Progenitor cell of endocrine pancreas (in vitro differentiated cells): ENCODE data around the gene USO1. TPM values are rescaled to one million over a fixed set of nuclear protein-coding genes. Genes with fewer than 3 reads are reported as not detected.
A peak's percentile ranks its signal among the peaks of the same experiment; 100 is the strongest.
"Not testable (repeated sequence)": the region's sequence is repeated elsewhere in the genome, so short reads cannot be mapped to it uniquely, and the experiment has no call there.

Source experiments
- DNase-seq: peaks from one replicate; pipeline ENCODE4 v3.0.0; 2021; ENCODE audit warnings: low spot score; ENCODE audit not compliant: unreplicated experiment
- H3K27ac Mint-ChIP-seq: 2 replicates; pipeline ENCODE4 v1.8.0; 2021; ENCODE audit warnings: mild to moderate bottlenecking, moderate library complexity, mixed read lengths
- H3K27me3 Mint-ChIP-seq: 2 replicates; pipeline ENCODE4 v1.8.0; 2021; ENCODE audit warnings: mixed read lengths
- H3K36me3 Mint-ChIP-seq: 2 replicates; pipeline ENCODE4 v1.8.0; 2022; ENCODE audit warnings: mixed read lengths; ENCODE audit not compliant: insufficient read depth
- H3K4me1 Mint-ChIP-seq: 2 replicates; pipeline ENCODE4 v1.8.0; 2021; ENCODE audit warnings: low read depth, mixed read lengths
- H3K4me3 Mint-ChIP-seq: 2 replicates; pipeline ENCODE4 v1.8.0; 2021; ENCODE audit warnings: low read depth, mild to moderate bottlenecking, moderate library complexity, mixed read lengths
- H3K9me3 Mint-ChIP-seq: 2 replicates; pipeline ENCODE4 v1.8.0; 2021; ENCODE audit warnings: low read depth, mixed read lengths
- total RNA-seq: library from RNA; stranded (reverse); gene quantifications from 2 replicates; pipeline ENCODE4 v1.2.1, GENCODE V29; 2021
- TF ChIP-seq, protein P1 (sequence below): fragments of 200-600 bp; sonication (generic); IDR thresholded peaks from one replicate; pipeline ENCODE4 v1.5.0; 2021; ENCODE audit warnings: antibody characterized with exemption, mild to moderate bottlenecking; ENCODE audit not compliant: unreplicated experiment

USO1 gene
- total RNA-seq, 1 donor from 2014 or later: 54.9 TPM

DNA sequence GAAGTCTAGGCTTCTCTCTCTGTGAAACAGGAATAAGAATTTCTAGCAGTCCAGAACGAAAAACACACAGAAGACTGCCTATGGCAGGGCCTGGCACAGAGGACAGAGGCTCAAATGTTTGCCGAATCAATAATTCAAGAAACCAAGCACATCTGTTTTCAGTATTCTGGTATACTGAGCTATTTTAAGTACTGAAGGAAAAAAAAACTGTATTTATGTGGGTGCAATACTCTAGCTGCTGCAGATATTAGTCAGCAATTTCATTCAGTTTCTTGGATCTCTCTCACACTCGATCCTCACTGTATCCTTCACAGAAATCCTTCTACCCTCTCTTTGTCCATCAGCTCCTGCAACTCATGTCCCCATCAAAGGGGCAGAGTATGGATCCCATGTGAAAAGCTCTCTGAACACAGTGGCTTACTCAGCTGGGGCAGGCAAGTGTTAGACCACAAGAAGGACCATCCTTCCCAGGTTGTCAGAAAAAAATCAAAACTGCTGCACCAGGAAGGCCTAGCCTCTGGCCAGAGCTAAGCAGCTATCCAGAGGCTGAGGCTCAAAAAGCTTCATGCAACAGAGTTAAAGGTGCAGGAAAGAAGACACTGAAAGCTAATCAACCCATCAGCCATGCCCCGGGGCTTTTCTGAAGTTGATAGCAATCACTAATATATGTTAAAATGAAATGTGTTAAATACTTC is 9.1 kb upstream of the USO1 start:
- no peaks in the 10 kb centered on the region for H3K9me3 Mint-ChIP-seq

DNA sequence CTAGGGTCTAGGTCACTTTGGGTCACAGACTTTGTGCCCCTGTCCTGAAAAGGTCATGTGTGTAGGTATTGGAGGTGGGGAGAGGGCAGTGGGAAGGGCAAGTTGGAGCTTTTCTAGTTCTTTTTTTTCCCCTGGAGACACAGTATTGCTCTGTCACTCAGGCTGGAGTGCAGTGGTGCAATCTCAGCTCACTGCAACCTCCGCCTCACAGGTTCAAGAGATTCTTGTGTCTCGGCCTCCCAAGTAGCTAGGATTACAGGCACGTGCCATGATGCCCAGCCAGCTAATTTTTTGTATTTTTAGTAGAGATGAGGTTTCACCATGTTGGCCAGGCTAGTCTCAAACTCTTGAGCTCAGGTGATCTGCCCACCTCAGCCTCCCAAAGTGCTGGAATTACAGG is 8.3 kb upstream of the USO1 start:
- H3K36me3 Mint-ChIP-seq: not testable (repeated sequence)

More for the DNA sequence above, 9.1 kb upstream of the USO1 start:
- peaks cover 9% of the 10 kb centered on the region for H3K36me3 Mint-ChIP-seq
- TF ChIP-seq, protein P1, sequence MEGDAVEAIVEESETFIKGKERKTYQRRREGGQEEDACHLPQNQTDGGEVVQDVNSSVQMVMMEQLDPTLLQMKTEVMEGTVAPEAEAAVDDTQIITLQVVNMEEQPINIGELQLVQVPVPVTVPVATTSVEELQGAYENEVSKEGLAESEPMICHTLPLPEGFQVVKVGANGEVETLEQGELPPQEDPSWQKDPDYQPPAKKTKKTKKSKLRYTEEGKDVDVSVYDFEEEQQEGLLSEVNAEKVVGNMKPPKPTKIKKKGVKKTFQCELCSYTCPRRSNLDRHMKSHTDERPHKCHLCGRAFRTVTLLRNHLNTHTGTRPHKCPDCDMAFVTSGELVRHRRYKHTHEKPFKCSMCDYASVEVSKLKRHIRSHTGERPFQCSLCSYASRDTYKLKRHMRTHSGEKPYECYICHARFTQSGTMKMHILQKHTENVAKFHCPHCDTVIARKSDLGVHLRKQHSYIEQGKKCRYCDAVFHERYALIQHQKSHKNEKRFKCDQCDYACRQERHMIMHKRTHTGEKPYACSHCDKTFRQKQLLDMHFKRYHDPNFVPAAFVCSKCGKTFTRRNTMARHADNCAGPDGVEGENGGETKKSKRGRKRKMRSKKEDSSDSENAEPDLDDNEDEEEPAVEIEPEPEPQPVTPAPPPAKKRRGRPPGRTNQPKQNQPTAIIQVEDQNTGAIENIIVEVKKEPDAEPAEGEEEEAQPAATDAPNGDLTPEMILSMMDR: no peak
- H3K27ac Mint-ChIP-seq: peak overlapping the region; percentile 88
- H3K27me3 Mint-ChIP-seq: no peaks in the 10 kb centered on the region
- peaks cover 14% of the 10 kb centered on the region for H3K4me1 Mint-ChIP-seq
- DNase-seq: no peak
- no peak overlapping the region for H3K4me3 Mint-ChIP-seq

DNA sequence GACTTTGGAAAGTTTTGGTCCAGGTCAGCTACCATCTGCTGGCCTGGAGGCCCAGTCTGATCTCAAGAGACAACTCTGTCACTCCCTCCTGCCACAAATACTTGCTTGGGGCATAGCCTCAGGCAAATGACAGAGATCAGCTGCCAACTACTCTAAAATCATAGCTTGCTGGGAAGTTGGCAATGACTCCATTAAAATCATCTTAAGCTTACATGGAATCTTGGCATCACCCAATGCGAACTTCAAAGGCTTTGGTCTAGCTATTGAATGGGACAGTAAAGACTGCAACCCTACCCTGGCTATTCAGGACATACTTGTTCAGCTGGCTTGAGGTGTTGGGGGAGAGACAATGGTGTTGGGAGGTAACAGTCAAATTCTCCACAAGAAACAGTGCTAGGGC is 7.0 kb upstream of the USO1 start:
- no peak overlapping the region for H3K4me3 Mint-ChIP-seq
- DNase-seq: no peak
- TF ChIP-seq, protein P1: no peak
- H3K27me3 Mint-ChIP-seq: no peaks in the 10 kb centered on the region
- H3K27ac Mint-ChIP-seq: peak overlapping the region; percentile 49
- peaks cover 17% of the 10 kb centered on the region for H3K4me1 Mint-ChIP-seq
- H3K9me3 Mint-ChIP-seq: no peaks in the 10 kb centered on the region
- peaks cover 9% of the 10 kb centered on the region for H3K36me3 Mint-ChIP-seq

More for the DNA sequence above, 8.3 kb upstream of the USO1 start:
- H3K4me3 Mint-ChIP-seq, H3K9me3 Mint-ChIP-seq, H3K27me3 Mint-ChIP-seq, DNase-seq: not testable (repeated sequence)
- Mint-ChIP-seq H3K4me1 (peaks cover 14% of the 10 kb centered on the region), H3K27ac (peak overlapping the region; percentile 40)

DNA sequence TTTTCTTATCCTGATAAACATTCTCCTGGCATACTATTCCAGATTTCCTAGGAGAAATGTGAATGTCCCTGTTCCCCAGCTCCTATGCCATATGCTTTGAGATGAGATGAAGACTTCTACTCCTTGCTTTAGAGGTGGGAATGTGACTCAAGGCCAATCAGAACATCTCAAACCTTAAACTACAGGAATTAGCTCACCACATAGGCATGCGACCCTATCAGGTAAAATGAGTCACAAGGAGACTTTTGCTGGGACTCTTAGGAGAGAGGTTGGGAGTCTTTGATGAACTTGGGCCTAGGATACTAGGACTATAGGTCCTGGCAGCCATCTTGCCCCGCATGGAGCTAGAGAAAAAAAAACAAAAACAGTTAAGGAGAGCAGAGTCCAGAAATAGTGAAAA is 5.8 kb upstream of the USO1 start:
- TF ChIP-seq, protein P1: no peak
- peak overlapping the region; percentile 39 for H3K27ac Mint-ChIP-seq
- no peak overlapping the region for H3K4me3 Mint-ChIP-seq
- H3K36me3 Mint-ChIP-seq: peaks cover 9% of the 10 kb centered on the region
- H3K27me3 Mint-ChIP-seq: no peaks in the 10 kb centered on the region
- H3K9me3 Mint-ChIP-seq: no peaks in the 10 kb centered on the region
- no peak for DNase-seq
- peaks cover 25% of the 10 kb centered on the region for H3K4me1 Mint-ChIP-seq

DNA sequence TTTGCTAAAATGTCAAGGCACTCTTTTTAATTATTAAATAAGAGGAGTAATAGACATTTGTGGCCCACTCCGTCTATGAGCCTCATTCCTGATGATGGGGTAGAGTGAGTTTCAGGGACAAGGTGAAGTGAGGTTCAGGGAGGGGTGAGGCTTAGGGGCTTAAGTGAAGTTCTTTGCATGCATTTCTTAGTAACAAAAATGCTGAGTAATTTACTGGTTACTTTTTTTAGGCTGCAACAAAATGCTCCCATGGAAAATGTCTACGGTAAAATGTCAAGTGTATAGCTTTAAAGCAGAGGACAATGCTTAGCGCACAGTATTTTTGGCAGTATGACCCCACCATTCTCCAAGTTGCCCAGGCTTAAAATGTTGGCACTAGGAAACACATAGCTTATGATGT is 2.0 kb upstream of the USO1 start:
- no peak for DNase-seq
- Mint-ChIP-seq H3K36me3 (peaks cover 7% of the 10 kb centered on the region), H3K27ac (no peak overlapping the region), H3K9me3 (no peaks in the 10 kb centered on the region), H3K27me3 (no peaks in the 10 kb centered on the region), H3K4me1 (peaks cover 29% of the 10 kb centered on the region), H3K4me3 (no peak overlapping the region)
- TF ChIP-seq, protein P1: no peak
